SK-N-SH treated with all-trans-retinoic acid at 6 μM for 48 hours (cell line): ENCODE data around the gene LRRC10B.

Experiments used
- ATAC-seq: fragments of 200-7000 bp; cut with Tn5 transposase; 3 replicates; pipeline ENCODE4 v1.9.1; 2020; ENCODE audit warnings: mild to moderate bottlenecking, moderate library complexity
- ARNTL ChIP-seq: fragments of 450-650 bp; formaldehyde crosslinking; IDR thresholded peaks from 2 replicates; pipeline ENCODE4 v1.5.0; 2020; ENCODE audit warnings: low read depth, mild to moderate bottlenecking, moderate library complexity, borderline replicate concordance
- BACH2 ChIP-seq: fragments of 250-450 bp; sonication (Bioruptor Pico); IDR thresholded peaks from 2 replicates; pipeline ENCODE4 v1.9.0; 2021; ENCODE audit warnings: mild to moderate bottlenecking, borderline replicate concordance
- CREB5 ChIP-seq: fragments of 250-450 bp; sonication (Bioruptor Pico); IDR thresholded peaks from 2 replicates; pipeline ENCODE4 v1.5.1; 2020; ENCODE audit warnings: low read depth, mild to moderate bottlenecking, moderate library complexity
- CSDC2 ChIP-seq: fragments of 250-450 bp; sonication (Bioruptor Pico); IDR thresholded peaks from 2 replicates; pipeline ENCODE4 v1.5.0; 2020; ENCODE audit warnings: mild to moderate bottlenecking, moderate library complexity
- CSRNP3 ChIP-seq: fragments of 250-450 bp; sonication (Bioruptor Pico); IDR thresholded peaks from 2 replicates; pipeline ENCODE4 v1.5.1; 2021; ENCODE audit warnings: mild to moderate bottlenecking, moderate library complexity
- ESRRG ChIP-seq: fragments of 250-450 bp; sonication (Bioruptor Pico); IDR thresholded peaks from 2 replicates; pipeline ENCODE4 v1.6.1; 2021; ENCODE audit warnings: mild to moderate bottlenecking
- GLIS3 ChIP-seq: fragments of 250-450 bp; sonication (Bioruptor Pico); IDR thresholded peaks from 2 replicates; pipeline ENCODE4 v1.5.0; 2020; ENCODE audit warnings: mild to moderate bottlenecking, moderate library complexity
- ISL1 ChIP-seq: fragments of 250-450 bp; sonication (Bioruptor Pico); IDR thresholded peaks from 2 replicates; pipeline ENCODE4 v2.1.2; 2022; ENCODE audit warnings: mild to moderate bottlenecking, moderate library complexity
- OSR1 ChIP-seq: fragments of 250-450 bp; sonication (Bioruptor Pico); IDR thresholded peaks from 2 replicates; pipeline ENCODE4 v1.8.0; 2022; ENCODE audit warnings: moderate library complexity, mild to moderate bottlenecking, inconsistent platforms
- PATZ1 ChIP-seq: fragments of 250-450 bp; sonication (Bioruptor Pico); IDR thresholded peaks from 2 replicates; pipeline ENCODE4 v1.8.0; 2020; ENCODE audit warnings: mild to moderate bottlenecking, moderate library complexity, borderline replicate concordance
- PPARA ChIP-seq: fragments of 250-450 bp; sonication (Bioruptor Pico); IDR thresholded peaks from 2 replicates; pipeline ENCODE4 v1.5.0; 2020; ENCODE audit warnings: mild to moderate bottlenecking, borderline replicate concordance
- RARB ChIP-seq: fragments of 250-450 bp; sonication (Bioruptor Pico); IDR thresholded peaks from 2 replicates; pipeline ENCODE4 v1.8.0; 2021; ENCODE audit warnings: mild to moderate bottlenecking, moderate library complexity
- SNAI2 ChIP-seq: fragments of 250-450 bp; sonication (Bioruptor Pico); IDR thresholded peaks from 2 replicates; pipeline ENCODE4 v1.5.0; 2020; ENCODE audit warnings: mild to moderate bottlenecking, moderate library complexity
- TCF4 ChIP-seq: fragments of 250-450 bp; sonication (Bioruptor Pico); IDR thresholded peaks from 2 replicates; pipeline ENCODE4 v1.8.0; 2021; ENCODE audit warnings: mild to moderate bottlenecking, moderate library complexity, borderline replicate concordance
- TOX ChIP-seq: fragments of 250-450 bp; sonication (Bioruptor Pico); IDR thresholded peaks from 2 replicates; pipeline ENCODE4 v1.8.0; 2021; ENCODE audit warnings: mild to moderate bottlenecking, moderate library complexity, borderline replicate concordance
- TSHZ2 ChIP-seq: fragments of 250-450 bp; sonication (Bioruptor Pico); IDR thresholded peaks from 2 replicates; pipeline ENCODE4 v1.5.0; 2020; ENCODE audit warnings: mild to moderate bottlenecking, moderate library complexity
- ZC3H10 ChIP-seq: fragments of 250-450 bp; sonication (Bioruptor Pico); IDR thresholded peaks from 2 replicates; pipeline ENCODE4 v1.5.1; 2021; ENCODE audit warnings: mild to moderate bottlenecking, moderate library complexity
- ZFP3 ChIP-seq: fragments of 250-450 bp; sonication (Bioruptor Pico); IDR thresholded peaks from 2 replicates; pipeline ENCODE4 v1.5.0; 2020; ENCODE audit warnings: mild to moderate bottlenecking, moderate library complexity
- ZFP30 ChIP-seq: fragments of 450-650 bp; formaldehyde crosslinking; IDR thresholded peaks from 2 replicates; pipeline ENCODE4 v1.5.0; 2022; ENCODE audit warnings: mild to moderate bottlenecking, moderate library complexity
- ZNF565 ChIP-seq: fragments of 450-650 bp; formaldehyde crosslinking; conservative IDR thresholded peaks from 2 replicates; pipeline ENCODE4 v1.5.0; 2020; ENCODE audit warnings: low read depth, mild to moderate bottlenecking, moderate library complexity
- ZNF70 ChIP-seq: fragments of 450-650 bp; formaldehyde crosslinking; IDR thresholded peaks from 2 replicates; pipeline ENCODE4 v1.5.0; 2020; ENCODE audit warnings: mild to moderate bottlenecking, moderate library complexity
- ZNF8 ChIP-seq: fragments of 450-650 bp; formaldehyde crosslinking; IDR thresholded peaks from 2 replicates; pipeline ENCODE4 v1.5.0; 2020; ENCODE audit warnings: mild to moderate bottlenecking, moderate library complexity

The LRRC10B gene

GRCh38 chr11:61549177-61549576 lies 40.6 kb downstream of the LRRC10B start (continued):
- TF ChIP-seq CSRNP3 (CRISPR knock-in tag) (no peak), CSDC2 (CRISPR knock-in tag) (no peak)

GRCh38 chr11:61549662-61550568 lies 41.4 kb downstream of the LRRC10B start:
- no peak for ATAC-seq
- TF ChIP-seq BACH2 (CRISPR knock-in tag), result no peak
- no peak for TF ChIP-seq ZC3H10
- TF ChIP-seq ZNF565, result no peak
- no peak for TF ChIP-seq ZFP30 (CRISPR knock-in tag)
- TF ChIP-seq GLIS3 (CRISPR knock-in tag), result no peak
- TF ChIP-seq ISL1 (CRISPR knock-in tag), result no peak
- no peak for TF ChIP-seq TSHZ2 (CRISPR knock-in tag)
- no peak for TF ChIP-seq ZFP3 (CRISPR knock-in tag)
- TF ChIP-seq CSRNP3 (CRISPR knock-in tag), result no peak

GRCh38 chr11:61550665-61551227 lies 42.2 kb downstream of the LRRC10B start:
- TF ChIP-seq OSR1, result no peak
- TF ChIP-seq PPARA, result no peak
- TF ChIP-seq RARB (CRISPR knock-in tag), result no peak
- TF ChIP-seq ZNF565, result no peak
- TF ChIP-seq PATZ1 (CRISPR knock-in tag), result no peak
- no peak for ATAC-seq

- no peak; the same call in 2 of the 3 replicates for ATAC-seq
- TF ChIP-seq SNAI2 (CRISPR knock-in tag) (no peak), TCF4 (CRISPR knock-in tag) (no peak), GLIS3 (CRISPR knock-in tag) (no peak), ZFP30 (CRISPR knock-in tag) (no peak), CREB5 (CRISPR knock-in tag) (no peak), TSHZ2 (CRISPR knock-in tag) (no peak), ZFP3 (CRISPR knock-in tag) (no peak), ISL1 (CRISPR knock-in tag) (no peak), ZNF8 (CRISPR knock-in tag) (no peak), ARNTL (CRISPR knock-in tag) (no peak), TOX (CRISPR knock-in tag) (no peak), ESRRG (CRISPR knock-in tag) (no peak), PPARA (no peak), BACH2 (CRISPR knock-in tag) (no peak), ZNF70 (CRISPR knock-in tag) (no peak), ZNF565 (no peak)
Measured at GRCh38 chr11:61551634-61552033, 43.1 kb downstream of the LRRC10B start.
